CD4-positive, alpha-beta T cell treated with Interleukin-17A for 1 hour (primary cell): ENCODE results near the gene GUCY1A1.

Experiments used
- DNase-seq: peaks from one replicate; pipeline ENCODE4 v3.0.0-alpha.2; 2020

Gene GUCY1A1

GRCh38 chr4:155745984-155746383 is 79.3 kb downstream of the GUCY1A1 start:
- no peak for DNase-seq

- no peak for DNase-seq
Observed at GRCh38 chr4:155748039-155748438, 81.4 kb downstream of the GUCY1A1 start.

GRCh38 chr4:155749041-155749440 is 82.4 kb downstream of the GUCY1A1 start:
- DNase-seq, result no peak

GRCh38 chr4:155751569-155751968 is 84.9 kb downstream of the GUCY1A1 start:
- DNase-seq, result no peak

- no peak for DNase-seq
Observed at GRCh38 chr4:155757745-155758265, 91.2 kb downstream of the GUCY1A1 start.

- DNase-seq, result peak; percentile 72
Observed at GRCh38 chr4:155758481-155759371, 92.1 kb downstream of the GUCY1A1 start, which contains the start of gene GUCY1B1. Gene GUCY1B1, plus strand, starts transcription at chr4:155759021. Its CDS starts 120 bp downstream, at chr4:155759141.

- DNase-seq, result no peak
Observed at GRCh38 chr4:155759372-155760252, 93.0 kb downstream of the GUCY1A1 start.

- DNase-seq, result no peak
Observed at GRCh38 chr4:155761047-155761446, 94.4 kb downstream of the GUCY1A1 start.

- DNase-seq, result no peak
Observed at GRCh38 chr4:155761916-155762315, 95.3 kb downstream of the GUCY1A1 start.

- no peak for DNase-seq
Observed at GRCh38 chr4:155762334-155762733, 95.7 kb downstream of the GUCY1A1 start.

GRCh38 chr4:155763551-155763950 is 96.9 kb downstream of the GUCY1A1 start:
- no peak for DNase-seq

GRCh38 chr4:155765149-155765548 is 98.5 kb downstream of the GUCY1A1 start:
- DNase-seq, result no peak

GRCh38 chr4:155766622-155767021 is 100.0 kb downstream of the GUCY1A1 start:
- DNase-seq, result no peak

GRCh38 chr4:155768370-155768769 is 101.7 kb downstream of the GUCY1A1 start:
- no peak for DNase-seq

- DNase-seq, result no peak
Observed at GRCh38 chr4:155769090-155769489, 102.4 kb downstream of the GUCY1A1 start.

- no peak for DNase-seq
Observed at GRCh38 chr4:155772459-155773195, 106.0 kb downstream of the GUCY1A1 start.

- no peak for DNase-seq
Observed at GRCh38 chr4:155773196-155773800, 106.7 kb downstream of the GUCY1A1 start.

GRCh38 chr4:155774033-155774432 is 107.4 kb downstream of the GUCY1A1 start:
- no peak for DNase-seq

GRCh38 chr4:155777971-155778735 is 111.5 kb downstream of the GUCY1A1 start:
- DNase-seq, result no peak

GRCh38 chr4:155780775-155781174 is 114.1 kb downstream of the GUCY1A1 start:
- DNase-seq, result no peak

GRCh38 chr4:155781249-155781831 is 114.7 kb downstream of the GUCY1A1 start:
- no peak for DNase-seq
